OCI-LY7 (cell line): Measurements from ENCODE around the gene ITPKB.

Experiments
- CTCF ChIP-seq: fragments of 200-600 bp; sonication (generic); conservative IDR thresholded peaks from 2 replicates; pipeline ENCODE4 v1.5.1; 2014; ENCODE audit warnings: mild to moderate bottlenecking, antibody characterized with exemption, low read length, moderate library complexity, mixed read lengths
- EZH2phosphoT487 ChIP-seq: fragments of 200-600 bp; sonication (generic); IDR thresholded peaks from 2 replicates; pipeline ENCODE4 v1.6.1; 2018; ENCODE audit warnings: low read depth, borderline replicate concordance, mild to moderate bottlenecking, mixed run types, antibody characterized with exemption, low read length, moderate library complexity, mixed read lengths

GRCh38 chr1:226660410-226661182 is 78.5 kb downstream of the ITPKB start:
- no peak for TF ChIP-seq EZH2phosphoT487
- TF ChIP-seq CTCF: no peak
